D721Med (cell line): Measurements from ENCODE around the gene PTPDC1.

Experiments used
- DNase-seq: peaks from one replicate; pipeline ENCODE4 v3.0.0; 2011; ENCODE audit warnings: low spot score; ENCODE audit not compliant: insufficient read length
- FAIRE-seq: peaks from 2 replicates; lab custom pipeline; 2011; peaks lifted over from hg19 to GRCh38; lab: Jason Lieb, UNC
- CTCF ChIP-seq: IDR thresholded peaks from 2 replicates; pipeline ENCODE4 v1.5.1; 2012; ENCODE audit warnings: mild to moderate bottlenecking, control low read depth; ENCODE audit not compliant: insufficient read depth; ENCODE audit errors: missing control alignments

Gene PTPDC1

GRCh38 chr9:94150279-94150828 lies 66.1 kb downstream of the PTPDC1 start:
- no peak for DNase-seq
- no peak for TF ChIP-seq CTCF
- FAIRE-seq, result no peak

GRCh38 chr9:94150890-94151650 lies 66.8 kb downstream of the PTPDC1 start:
- DNase-seq, result no peak
- TF ChIP-seq CTCF, result no peak
- no peak for FAIRE-seq

GRCh38 chr9:94153905-94154304 lies 69.6 kb downstream of the PTPDC1 start:
- TF ChIP-seq CTCF, result no peak
- DNase-seq (no peak), FAIRE-seq (no peak)

GRCh38 chr9:94156348-94157049 lies 72.2 kb downstream of the PTPDC1 start:
- DNase-seq (no peak), FAIRE-seq (no peak)
- no peak for TF ChIP-seq CTCF

- FAIRE-seq, result no peak
- DNase-seq, result no peak
- no peak for TF ChIP-seq CTCF
Observed at GRCh38 chr9:94157050-94157801, 73.0 kb downstream of the PTPDC1 start.
